Thoracic aorta (tissue), 2 donors: ENCODE data around the gene FEM1B. TPM values are rescaled to one million over a fixed set of nuclear protein-coding genes. Genes with fewer than 3 reads are reported as not detected.

Experiments used
- ATAC-seq: fragments of 150-250 bp; one replicate; pipeline ENCODE4 v1.8.0; 2017; ENCODE audit warnings: low read depth; ENCODE audit not compliant: insufficient number of reproducible peaks, low FRiP score
- DNase-seq: peaks from one replicate; pipeline ENCODE4 v3.0.0-alpha.2; 2020; ENCODE audit warnings: low spot score
- H3K27ac ChIP-seq, 2 donors: fragments of 200-600 bp; sonication (generic); 1 replicate in 1 of 2; 2 replicates in 1 of 2; pipeline ENCODE4 v1.5.1; 2016; ENCODE audit warnings: mild to moderate bottlenecking in 2 of 2, moderate library complexity in 2 of 2
- H3K27me3 ChIP-seq: fragments of 200-600 bp; sonication (generic); replicated peaks from 2 replicates; pipeline ENCODE4 v1.6.0; 2016; ENCODE audit warnings: mild to moderate bottlenecking; ENCODE audit not compliant: insufficient read depth
- H3K36me3 ChIP-seq: fragments of 200-600 bp; sonication (generic); one replicate; pipeline ENCODE4 v1.5.1; 2016
- H3K4me1 ChIP-seq, 2 donors: fragments of 200-600 bp; sonication (generic); 1 replicate in 1 of 2; 2 replicates in 1 of 2; pipeline versions ENCODE4 v1.5.1 to v1.6.0; 2016; ENCODE audit warnings: low read depth in 2 of 2, mild to moderate bottlenecking in 1 of 2; ENCODE audit not compliant: control insufficient read depth in 1 of 2
- H3K4me3 ChIP-seq: fragments of 200-600 bp; sonication (generic); 2 replicates; pipeline ENCODE4 v1.5.1; 2016; ENCODE audit warnings: mild to moderate bottlenecking
- H3K9me3 ChIP-seq: fragments of 200-600 bp; sonication (generic); 2 replicates; pipeline ENCODE4 v1.5.1; 2016
- CTCF ChIP-seq: fragments of 200-600 bp; sonication (generic); IDR thresholded peaks from one replicate; pipeline ENCODE4 v1.5.1; 2019; ENCODE audit warnings: antibody characterized with exemption
- total RNA-seq, 2 donors: library from RNA; depleted of rRNA; stranded (reverse); fragments of >200 nt; gene quantifications; one replicate each; pipeline versions ENCODE4 v1.1.0 to v1.2.3, GENCODE V29; 2016

The FEM1B gene
- total RNA-seq, 2 donors from 2014 or later = 31.1 to 56.2 TPM

- Histone ChIP-seq H3K27me3 (no peaks in the 10 kb centered on the region), H3K27ac (no peak overlapping the region), H3K36me3 (no peaks in the 10 kb centered on the region), H3K4me3 (no peak overlapping the region), H3K9me3 (no peaks in the 10 kb centered on the region), H3K4me1 (peaks cover 3 to 5% of the 10 kb centered on the region in 2 donors)
- no peak for TF ChIP-seq CTCF
- no peak for ATAC-seq
- DNase-seq = no peak
These were observed 42.5 kb upstream of the FEM1B start for GRCh38 chr15:68235022-68235421.

- TF ChIP-seq CTCF = no peak
- Histone ChIP-seq H3K27ac (no peak overlapping the region), H3K9me3 (peaks cover 8% of the 10 kb centered on the region), H3K4me3 (no peak overlapping the region), H3K4me1 (no peaks in the 10 kb centered on the region), H3K36me3 (no peaks in the 10 kb centered on the region), H3K27me3 (no peaks in the 10 kb centered on the region)
- DNase-seq = no peak
- ATAC-seq = no peak
These were observed 38.5 kb upstream of the FEM1B start for GRCh38 chr15:68239025-68239424.

- Histone ChIP-seq H3K4me3 (no peak overlapping the region), H3K27ac (no peak overlapping the region), H3K9me3 (peaks cover 13% of the 10 kb centered on the region), H3K4me1 (no peaks in the 10 kb centered on the region), H3K27me3 (no peaks in the 10 kb centered on the region), H3K36me3 (no peaks in the 10 kb centered on the region)
- TF ChIP-seq CTCF = no peak
- ATAC-seq (no peak), DNase-seq (no peak)
These were observed 36.2 kb upstream of the FEM1B start for GRCh38 chr15:68241088-68241935.

GRCh38 chr15:68244235-68244634 is 33.3 kb upstream of the FEM1B start:
- Histone ChIP-seq H3K4me3 (no peak overlapping the region), H3K27me3 (no peaks in the 10 kb centered on the region), H3K4me1 (no peaks in the 10 kb centered on the region), H3K9me3 (peaks cover 13% of the 10 kb centered on the region), H3K27ac (no peak overlapping the region), H3K36me3 (no peaks in the 10 kb centered on the region)
- no peak for ATAC-seq
- no peak for DNase-seq
- TF ChIP-seq CTCF = no peak

- ATAC-seq = no peak
- Histone ChIP-seq H3K27me3 (no peaks in the 10 kb centered on the region), H3K9me3 (peaks cover 4% of the 10 kb centered on the region), H3K4me3 (no peak overlapping the region), H3K4me1 (no peaks in the 10 kb centered on the region), H3K27ac (no peak overlapping the region), H3K36me3 (no peaks in the 10 kb centered on the region)
- TF ChIP-seq CTCF = no peak
- DNase-seq = no peak
These were observed 28.4 kb upstream of the FEM1B start for GRCh38 chr15:68249058-68249713.
